NCI-H1694 treated with DMSO at 0.1 percent for 48 hours (cell line): ENCODE results near the gene EN2.

Experiments used
- DNase-seq: peaks from one replicate; lab custom pipeline; 2025; lab: John Stamatoyannopoulos, UW

EN2 gene

DNA sequence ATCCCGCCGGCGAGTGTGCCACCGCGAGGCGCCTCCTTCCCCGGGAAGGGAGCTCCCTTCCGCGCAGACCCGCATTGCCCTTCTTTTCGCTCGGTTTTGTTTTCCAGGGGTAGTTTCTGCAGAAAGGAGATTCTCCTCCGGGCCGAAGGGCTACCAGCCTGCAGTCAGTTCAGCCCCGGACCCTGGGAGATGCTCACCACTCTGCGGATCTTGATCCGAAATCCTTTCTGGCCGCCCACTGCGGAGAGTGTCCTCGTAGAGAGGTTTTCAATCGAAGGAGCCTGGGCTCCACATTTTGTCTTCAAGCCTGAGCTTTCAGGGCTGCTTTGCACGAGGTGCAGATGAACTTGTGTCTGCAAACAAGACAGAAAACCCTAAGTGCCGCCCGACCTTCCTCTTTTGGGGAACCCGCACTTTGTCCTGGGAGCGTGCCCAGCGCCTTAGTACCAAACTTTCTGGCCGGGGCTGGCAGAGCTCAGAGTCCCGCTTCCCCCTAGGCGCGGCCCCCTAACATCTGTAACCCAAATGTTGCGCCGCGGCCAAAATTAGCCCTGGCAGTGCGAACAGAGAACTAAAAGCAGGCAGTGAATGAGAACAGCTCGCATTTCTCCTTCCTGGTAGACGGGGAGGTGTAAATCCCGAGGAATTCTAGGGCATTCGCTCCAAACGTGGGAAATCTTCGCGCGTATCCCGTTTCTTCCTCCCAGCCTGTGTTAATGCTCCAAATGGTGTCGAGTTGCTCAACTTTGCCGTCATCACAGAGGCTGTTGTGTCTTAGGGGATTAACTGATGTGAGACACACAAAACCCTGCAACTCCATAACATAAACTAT lies 6.7 kb upstream of the EN2 start:
- DNase-seq = no peak

DNA sequence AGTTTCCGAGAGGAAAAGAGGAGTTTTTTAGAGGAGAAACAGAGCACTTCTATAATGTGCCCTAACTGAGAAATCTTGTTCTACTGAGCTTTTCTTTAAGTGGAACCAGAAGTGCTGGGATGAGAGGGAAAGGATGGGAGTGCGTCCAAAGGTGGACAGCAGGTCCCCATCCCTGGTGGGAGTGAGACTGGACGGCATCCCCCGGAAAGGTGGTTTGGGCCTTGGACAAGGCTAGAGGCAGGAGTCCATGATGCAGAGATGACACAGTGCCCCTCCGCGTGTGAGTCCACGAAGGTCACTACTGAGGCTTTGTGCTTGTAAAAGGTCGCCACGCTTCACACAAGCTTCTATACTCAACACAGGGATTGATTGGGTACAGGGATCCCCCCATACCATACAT lies 6.1 kb upstream of the EN2 start:
- DNase-seq = no peak

DNA sequence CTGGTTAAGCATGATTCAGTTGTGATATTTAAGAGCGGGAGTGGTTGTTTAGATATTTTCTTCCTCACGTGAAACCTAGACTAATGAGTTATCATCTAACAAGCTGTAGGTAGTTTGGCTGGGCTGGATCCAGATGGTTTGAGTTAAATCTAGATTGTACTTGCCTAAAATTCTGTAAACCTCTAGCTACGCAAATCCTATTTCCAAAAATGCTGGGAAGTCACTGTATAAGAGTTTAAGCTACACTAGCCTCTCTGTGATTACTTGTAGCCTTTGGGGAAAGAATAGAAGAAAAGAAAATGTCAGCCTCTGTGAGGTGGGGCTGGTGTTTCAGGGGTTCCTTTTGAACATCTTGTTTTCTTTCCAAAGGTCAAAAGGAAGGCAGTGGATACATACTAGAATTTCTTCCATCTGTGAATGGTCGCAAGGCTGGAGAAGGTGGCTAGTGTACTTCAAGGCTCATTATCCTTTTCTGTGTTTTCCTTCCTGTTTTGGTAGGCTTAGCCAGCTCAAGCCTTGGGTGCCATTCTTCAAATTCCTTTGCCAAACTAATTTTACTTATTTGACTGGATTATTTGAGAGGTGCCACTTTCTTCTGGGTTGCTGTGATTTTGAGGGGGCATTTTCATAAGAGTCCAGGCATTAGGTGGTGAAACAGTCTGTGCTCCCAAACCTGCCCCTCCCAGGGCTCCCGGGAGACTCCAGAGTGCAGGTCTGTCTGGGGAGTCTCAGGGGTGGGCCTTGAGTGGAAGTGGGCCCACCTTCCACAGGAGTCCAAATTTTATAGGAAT lies 5.2 kb upstream of the EN2 start:
- DNase-seq = no peak

DNA sequence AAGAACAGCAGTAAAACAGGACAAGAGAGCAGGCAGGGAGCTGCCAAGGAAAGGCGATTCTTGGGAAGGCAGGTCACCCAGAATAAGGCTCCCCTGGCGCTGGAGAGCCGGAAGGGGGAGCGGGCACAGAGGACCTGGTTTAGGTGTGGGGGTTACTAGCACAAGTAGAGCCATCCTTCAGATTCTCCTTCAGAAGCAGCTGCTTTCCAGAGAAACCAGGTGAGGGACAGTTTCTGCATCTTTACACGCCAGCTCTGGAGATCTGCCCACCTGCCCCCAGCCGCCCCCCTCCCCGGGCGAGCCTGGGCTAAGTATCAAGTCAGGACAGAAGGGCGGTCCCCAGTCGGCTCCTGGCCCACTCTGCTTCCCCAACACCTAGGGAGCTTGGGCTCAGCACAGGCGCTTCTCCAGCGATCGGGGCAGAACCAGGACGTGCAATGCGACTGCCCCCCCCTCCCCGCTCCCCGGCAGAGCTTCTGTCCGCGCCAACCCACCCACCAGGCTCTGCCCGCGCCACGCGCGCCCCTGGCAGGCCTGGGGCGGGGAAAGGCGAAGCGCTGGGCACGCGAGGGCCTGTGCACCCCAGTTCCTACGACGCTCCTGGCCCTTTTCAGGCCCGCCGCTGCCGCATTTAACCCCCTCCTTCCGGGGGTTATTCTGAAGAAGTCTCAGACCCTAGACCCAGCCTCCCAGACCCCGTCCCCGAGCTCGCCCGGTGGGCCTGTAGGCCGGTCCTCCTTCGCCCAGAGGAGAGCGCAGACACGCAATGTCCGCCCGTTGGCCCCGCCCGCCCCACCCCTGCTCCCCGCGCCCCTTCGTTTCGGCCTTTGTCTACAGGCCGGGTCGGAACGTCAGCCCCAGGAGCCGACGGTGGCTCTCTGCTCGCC lies 4.4 kb upstream of the EN2 start:
- DNase-seq = no peak

- DNase-seq = no peak
Measured at GRCh38 chr7:155454183-155455112, 3.5 kb upstream of the EN2 start.

DNA sequence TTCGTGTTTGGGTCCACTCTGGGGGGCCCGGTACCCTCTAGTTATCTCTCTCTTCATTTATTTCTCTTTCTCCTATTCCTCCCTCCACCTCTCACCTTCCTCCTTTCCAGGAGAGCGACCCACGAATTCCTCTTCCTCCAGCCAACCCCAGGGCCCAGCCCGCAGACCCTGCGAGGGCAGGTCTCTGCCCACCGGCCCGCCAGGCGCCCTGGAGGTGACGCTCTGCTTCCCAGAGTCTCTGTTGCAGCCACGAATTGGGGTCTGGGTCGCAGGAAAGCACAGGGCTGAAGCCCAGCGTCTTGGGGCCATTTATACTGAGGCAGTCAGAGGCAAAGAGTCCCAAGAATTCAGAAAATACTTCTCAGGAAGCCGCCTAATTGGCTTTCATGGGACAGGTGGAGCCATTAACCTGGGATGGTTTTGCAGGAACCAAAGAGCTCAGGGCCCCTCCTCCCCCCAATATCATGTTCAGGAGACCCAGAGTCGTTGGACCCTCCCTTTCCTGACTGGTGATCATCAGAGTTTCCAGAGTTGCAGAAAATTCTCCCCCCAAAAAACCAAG lies 2.7 kb upstream of the EN2 start:
- DNase-seq = no peak

GRCh38 chr7:155455776-155456737 lies 1.9 kb upstream of the EN2 start:
- DNase-seq = no peak

- DNase-seq = no peak
Measured at GRCh38 chr7:155456738-155457543, 988 bp upstream of the EN2 start.

- DNase-seq = no peak
Measured at GRCh38 chr7:155457544-155458110, 302 bp upstream of the EN2 start.

- no peak for DNase-seq
Measured at GRCh38 chr7:155458878-155459699, 1.2 kb downstream of the EN2 start.

- no peak for DNase-seq
Measured at GRCh38 chr7:155459700-155460461, 2.0 kb downstream of the EN2 start.

GRCh38 chr7:155460926-155461613 lies 3.1 kb downstream of the EN2 start:
- DNase-seq = no peak

GRCh38 chr7:155461631-155462030 lies 3.7 kb downstream of the EN2 start:
- DNase-seq = no peak

- DNase-seq = no peak
Measured at GRCh38 chr7:155462163-155462735, 4.3 kb downstream of the EN2 start.

- no peak for DNase-seq
Measured at GRCh38 chr7:155463114-155463811, 5.3 kb downstream of the EN2 start.
